Keratinocyte (primary cell): ENCODE measurements around the gene ETV3L. TPM values are rescaled to one million over a fixed set of nuclear protein-coding genes. Genes with fewer than 3 reads are reported as not detected.
A peak's percentile ranks its signal among the peaks of the same experiment; 100 is the strongest.
"Not testable (repeated sequence)": the region's sequence is repeated elsewhere in the genome, so short reads cannot be mapped to it uniquely, and the experiment has no call there.

ENCODE experiments used
- DNase-seq: peaks from one replicate; pipeline ENCODE4 v3.0.0-alpha.2; 2011; ENCODE audit warnings: low read depth, missing footprints, low spot score
- FAIRE-seq: peaks from 2 replicates; lab custom pipeline; 2011; peaks lifted over from hg19 to GRCh38; lab: Jason Lieb, UNC
- H2AFZ ChIP-seq: 2 replicates; pipeline ENCODE4 v1.6.0; 2012; ENCODE audit warnings: low read length, control low read depth, inconsistent platforms; ENCODE audit not compliant: control insufficient read depth
- H3K27ac ChIP-seq: 2 replicates; pipeline ENCODE4 v1.5.1; 2011; ENCODE audit warnings: low read length; ENCODE audit not compliant: control insufficient read depth, insufficient read depth
- H3K27me3 ChIP-seq: 3 replicates; pipeline ENCODE4 v1.6.0; 2011; ENCODE audit warnings: low read length; ENCODE audit not compliant: control insufficient read depth, insufficient read depth; ENCODE audit errors: extremely low read depth
- H3K36me3 ChIP-seq, 2 experiments: 2 replicates in 1 of 2; 3 replicates in 1 of 2; pipeline ENCODE4 v1.5.1; 2011; ENCODE audit warnings: low read length in 2 of 2, mild to moderate bottlenecking in 1 of 2; ENCODE audit not compliant: control insufficient read depth in 2 of 2, insufficient read depth in 2 of 2; ENCODE audit errors: extremely low read depth in 1 of 2
- H3K4me1 ChIP-seq: 3 replicates; pipeline ENCODE4 v1.5.1; 2011; ENCODE audit warnings: low read length; ENCODE audit not compliant: control insufficient read depth, insufficient read depth; ENCODE audit errors: extremely low read depth
- H3K4me2 ChIP-seq: 3 replicates; pipeline ENCODE4 v1.6.0; 2011; ENCODE audit warnings: low read depth, low read length; ENCODE audit not compliant: control insufficient read depth, insufficient read depth; ENCODE audit errors: extremely low read depth
- H3K4me3 ChIP-seq, 3 experiments: fragments of 200-600 bp in 1 of 3; sonication (generic) in 1 of 3; 2 replicates in 2 of 3; 3 replicates in 1 of 3; pipeline ENCODE4 v1.5.1; 2011 to 2016; ENCODE audit warnings: low read length in 3 of 3, mild to moderate bottlenecking in 3 of 3, control low read depth in 2 of 3, inconsistent platforms in 1 of 3, low read depth in 1 of 3, mixed read lengths in 1 of 3, mixed run types in 1 of 3, moderate library complexity in 1 of 3; ENCODE audit not compliant: control insufficient read depth in 2 of 3, insufficient read depth in 2 of 3; ENCODE audit errors: extremely low read depth in 1 of 3
- H3K79me2 ChIP-seq: 2 replicates; pipeline ENCODE4 v1.6.0; 2012; ENCODE audit warnings: low read length; ENCODE audit not compliant: control insufficient read depth, insufficient read depth
- H3K9ac ChIP-seq: 3 replicates; pipeline ENCODE4 v1.6.0; 2011; ENCODE audit warnings: low read length; ENCODE audit not compliant: control insufficient read depth, insufficient read depth; ENCODE audit errors: extremely low read depth
- H3K9me1 ChIP-seq: 3 replicates; pipeline ENCODE4 v1.6.0; 2011; ENCODE audit warnings: low read length; ENCODE audit not compliant: control insufficient read depth, insufficient read depth; ENCODE audit errors: extremely low read depth
- H3K9me3 ChIP-seq: 2 replicates; pipeline ENCODE4 v1.5.1; 2012; ENCODE audit warnings: low read depth, low read length; ENCODE audit not compliant: control insufficient read depth
- H4K20me1 ChIP-seq: 3 replicates; pipeline ENCODE4 v1.6.0; 2011; ENCODE audit warnings: low read length; ENCODE audit not compliant: control insufficient read depth, insufficient read depth; ENCODE audit errors: extremely low read depth
- EZH2 ChIP-seq: IDR thresholded peaks from one replicate; pipeline ENCODE4 v1.6.1; 2012; ENCODE audit warnings: inconsistent platforms, mild to moderate bottlenecking, low read length, moderate library complexity
- dilution Hi-C: fragments of 300-500 bp; cut with MboI; formaldehyde crosslinking; loops from one replicate; pipeline ENCODE4 v1.7.0; 2020; ENCODE audit warnings: low sequenced_read_pairs; ENCODE audit not compliant: extremely low pct_ligation_motif_present
- polyA plus RNA-seq, 5 experiments: library from polyadenylated mRNA; depleted of rRNA in 3 of 5; stranded (reverse) in 3 of 5; stranded (forward) in 1 of 5; unstranded in 1 of 5; fragments of >200 nt; gene quantifications; 1 replicate in 1 of 5; 2 replicates in 3 of 5; 3 replicates in 1 of 5; pipeline versions ENCODE4 v1.2.1 to v1.2.3, GENCODE V29; 2011 to 2012; ENCODE audit warnings: missing spikeins in 2 of 5, low read depth in 1 of 5, low replicate concordance in 1 of 5
- TF ChIP-seq, protein P1 (sequence below), 3 experiments: IDR thresholded peaks in 1 of 3; conservative IDR thresholded peaks in 1 of 3; optimal IDR thresholded peaks in 1 of 3; 2 replicates in 2 of 3; 3 replicates in 1 of 3; pipeline versions ENCODE3 to v1.5.1; 2011; ENCODE audit warnings: low read length in 3 of 3, mild to moderate bottlenecking in 3 of 3, moderate library complexity in 2 of 3, control low read depth in 1 of 3, inconsistent platforms in 1 of 3; ENCODE audit not compliant: insufficient read depth in 2 of 3; ENCODE audit errors: extremely low read depth in 1 of 3

Gene ETV3L
- polyA plus RNA-seq, 1 donor (not counting 4 experiments of a cell fraction or from before 2014, with no cell fraction given), result not detected

DNA sequence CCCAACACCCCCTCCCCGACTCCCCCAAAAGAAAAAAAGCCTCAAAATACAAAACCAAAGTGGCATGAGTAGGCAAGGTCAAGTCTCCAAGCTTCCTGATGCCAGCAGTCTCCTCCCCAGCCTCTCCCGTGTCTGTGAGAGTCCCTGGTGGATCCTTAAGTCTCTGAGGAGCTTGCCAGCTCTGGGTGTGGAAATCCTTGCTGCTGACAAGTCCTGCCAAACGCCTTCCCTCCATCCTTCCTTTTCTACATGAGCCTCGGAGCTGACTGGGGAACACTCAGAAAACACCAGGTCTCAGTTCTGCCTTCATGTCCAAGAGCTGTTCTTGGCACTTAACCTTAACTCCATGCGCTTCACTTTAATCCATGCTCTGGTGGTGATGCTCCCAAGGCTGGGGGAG is 3.7 kb upstream of the ETV3L start:
- no peaks in the 10 kb centered on the region for H4K20me1 ChIP-seq
- no peaks in the 10 kb centered on the region for H3K79me2 ChIP-seq
- H3K27me3 ChIP-seq, result peaks cover 27% of the 10 kb centered on the region
- H3K4me2 ChIP-seq, result no peak overlapping the region
- no peak overlapping the region for H3K27ac ChIP-seq
- H3K9me3 ChIP-seq, result no peaks in the 10 kb centered on the region
- dilution Hi-C loops, result no loop called here
- TF ChIP-seq, protein P1, sequence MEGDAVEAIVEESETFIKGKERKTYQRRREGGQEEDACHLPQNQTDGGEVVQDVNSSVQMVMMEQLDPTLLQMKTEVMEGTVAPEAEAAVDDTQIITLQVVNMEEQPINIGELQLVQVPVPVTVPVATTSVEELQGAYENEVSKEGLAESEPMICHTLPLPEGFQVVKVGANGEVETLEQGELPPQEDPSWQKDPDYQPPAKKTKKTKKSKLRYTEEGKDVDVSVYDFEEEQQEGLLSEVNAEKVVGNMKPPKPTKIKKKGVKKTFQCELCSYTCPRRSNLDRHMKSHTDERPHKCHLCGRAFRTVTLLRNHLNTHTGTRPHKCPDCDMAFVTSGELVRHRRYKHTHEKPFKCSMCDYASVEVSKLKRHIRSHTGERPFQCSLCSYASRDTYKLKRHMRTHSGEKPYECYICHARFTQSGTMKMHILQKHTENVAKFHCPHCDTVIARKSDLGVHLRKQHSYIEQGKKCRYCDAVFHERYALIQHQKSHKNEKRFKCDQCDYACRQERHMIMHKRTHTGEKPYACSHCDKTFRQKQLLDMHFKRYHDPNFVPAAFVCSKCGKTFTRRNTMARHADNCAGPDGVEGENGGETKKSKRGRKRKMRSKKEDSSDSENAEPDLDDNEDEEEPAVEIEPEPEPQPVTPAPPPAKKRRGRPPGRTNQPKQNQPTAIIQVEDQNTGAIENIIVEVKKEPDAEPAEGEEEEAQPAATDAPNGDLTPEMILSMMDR (optimal IDR thresholded peaks at IDR 0.05 in 1 of 3, IDR thresholded peaks at IDR 0.05 in 1 of 3, conservative IDR thresholded peaks at IDR 0.05 in 1 of 3; ENCODE audit: extremely low read depth in 1 of 3, insufficient read depth in 2 of 3, low read length in 3 of 3), result no peak
- TF ChIP-seq EZH2, result no peak
- no peak overlapping the region for H3K4me3 ChIP-seq
- no peak for FAIRE-seq
- no peak overlapping the region for H3K9ac ChIP-seq
- H2AFZ ChIP-seq, result no peak overlapping the region
- no peak for DNase-seq
- H3K36me3 ChIP-seq, result no peaks in the 10 kb centered on the region
- H3K4me1 ChIP-seq, result peaks cover 9% of the 10 kb centered on the region
- no peaks in the 10 kb centered on the region for H3K9me1 ChIP-seq

DNA sequence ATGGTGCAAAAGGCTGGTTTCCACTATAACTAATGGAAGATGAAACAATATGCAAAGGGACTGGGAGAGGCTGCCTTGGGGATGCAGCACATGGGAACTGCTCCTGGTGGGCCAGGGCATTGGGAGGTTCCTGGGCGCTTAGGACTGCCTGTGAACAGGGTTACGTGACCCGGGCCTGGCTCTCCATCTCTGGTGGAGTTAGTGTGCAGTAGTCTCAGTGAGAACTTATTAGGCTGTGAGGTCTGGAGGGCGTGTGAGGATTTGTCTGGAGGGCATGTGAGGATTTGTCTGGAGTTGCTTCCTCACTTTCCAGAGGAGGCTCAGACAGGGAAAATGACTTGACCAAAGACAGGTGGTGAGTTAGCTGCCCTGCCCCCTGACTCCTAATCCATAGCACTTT is 1.5 kb upstream of the ETV3L start:
- FAIRE-seq, result peak; percentile 26
- no peak overlapping the region for H2AFZ ChIP-seq

DNA sequence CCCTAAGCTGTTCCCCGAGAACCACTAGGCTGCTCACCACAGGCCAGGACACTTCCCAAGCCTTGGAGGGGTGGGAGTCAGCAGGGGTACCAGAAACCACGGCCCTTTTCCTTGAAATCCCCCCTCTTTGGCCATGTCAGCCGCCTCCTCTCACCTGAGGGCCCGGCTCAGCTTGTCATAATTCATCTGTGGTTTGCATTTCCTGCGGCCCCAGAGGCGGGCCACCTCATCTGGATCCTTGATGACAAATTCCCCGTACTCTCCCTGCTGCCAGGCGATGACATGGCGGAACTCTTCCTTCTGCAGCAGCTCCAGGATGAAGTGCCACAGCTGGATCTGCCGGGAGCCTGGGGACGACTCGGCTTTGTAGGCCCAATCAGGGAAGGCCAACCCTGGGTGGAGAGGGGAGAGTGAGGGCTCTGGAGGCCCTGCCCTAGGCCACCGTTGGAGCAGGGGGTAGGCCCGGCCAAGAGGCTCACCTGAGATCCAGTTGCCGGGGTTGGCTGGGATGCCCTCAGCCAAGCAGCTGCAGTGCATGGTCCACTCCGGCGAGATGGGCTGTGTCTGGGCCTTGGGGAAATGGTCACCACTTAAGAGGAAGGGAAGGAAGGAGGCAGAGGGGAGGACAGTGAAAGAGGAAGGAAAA is 498 bp downstream of the ETV3L start:
- H3K9me3 ChIP-seq, H3K4me1 ChIP-seq, FAIRE-seq, H2AFZ ChIP-seq, H3K9ac ChIP-seq, H4K20me1 ChIP-seq, H3K4me2 ChIP-seq, DNase-seq, dilution Hi-C loops, H3K9me1 ChIP-seq, H3K27me3 ChIP-seq, H3K4me3 ChIP-seq, H3K36me3 ChIP-seq, H3K27ac ChIP-seq, H3K79me2 ChIP-seq: not testable (repeated sequence)

More for the DNA sequence above, 1.5 kb upstream of the ETV3L start:
- Histone ChIP-seq H3K4me3 (no peak overlapping the region), H4K20me1 (no peaks in the 10 kb centered on the region), H3K27me3 (peaks cover 14% of the 10 kb centered on the region), H3K79me2 (no peaks in the 10 kb centered on the region), H3K27ac (no peak overlapping the region), H3K9me1 (no peaks in the 10 kb centered on the region), H3K9ac (no peak overlapping the region), H3K4me1 (peaks cover 5% of the 10 kb centered on the region), H3K4me2 (no peak overlapping the region), H3K9me3 (no peaks in the 10 kb centered on the region), H3K36me3 (no peaks in the 10 kb centered on the region)
- dilution Hi-C loops, result no loop called here
- TF ChIP-seq EZH2, result no peak
- TF ChIP-seq, protein P1 (optimal IDR thresholded peaks at IDR 0.05 in 1 of 3, IDR thresholded peaks at IDR 0.05 in 1 of 3, conservative IDR thresholded peaks at IDR 0.05 in 1 of 3; ENCODE audit: extremely low read depth in 1 of 3, insufficient read depth in 2 of 3, low read length in 3 of 3), result no peak
- no peak for DNase-seq
